HepG2 (cell line): ENCODE data around the gene POU2F1. TPM values are rescaled to one million over a fixed set of nuclear protein-coding genes. Genes with fewer than 3 reads are reported as not detected.

Source experiments
- ATF5 ChIP-seq: sonication (generic); formaldehyde crosslinking; IDR thresholded peaks from 2 replicates; pipeline ENCODE4 v1.4.0; 2020; ENCODE audit warnings: mild to moderate bottlenecking, low read depth, missing genetic modification reagents
- CBFB ChIP-seq: sonication (generic); formaldehyde crosslinking; IDR thresholded peaks from 2 replicates; pipeline ENCODE4 v1.4.0; 2020; ENCODE audit warnings: missing genetic modification reagents
- GABPB1 ChIP-seq: IDR thresholded peaks from 2 replicates; pipeline ENCODE4 v1.6.1; 2016; ENCODE audit warnings: mild to moderate bottlenecking, missing genetic modification reagents, moderate library complexity, missing compliant biosample characterization
- KLF11 ChIP-seq: IDR thresholded peaks from 2 replicates; pipeline ENCODE4 v1.6.1; 2016; ENCODE audit warnings: missing compliant biosample characterization
- MXD3 ChIP-seq: IDR thresholded peaks from 2 replicates; pipeline ENCODE4 v1.6.1; 2016; ENCODE audit warnings: mild to moderate bottlenecking, missing biosample characterization, missing genetic modification reagents
- PAX8 ChIP-seq: sonication (generic); formaldehyde crosslinking; IDR thresholded peaks from 2 replicates; pipeline ENCODE4 v1.8.0; 2022; ENCODE audit warnings: mild to moderate bottlenecking, missing genetic modification reagents, borderline replicate concordance
- POLR2AphosphoS5 ChIP-seq: IDR thresholded peaks from 2 replicates; pipeline ENCODE4 v1.6.1; 2012; ENCODE audit warnings: low read depth, low read length
- RBAK ChIP-seq: sonication (generic); formaldehyde crosslinking; IDR thresholded peaks from 2 replicates; pipeline ENCODE4 v1.5.1; 2020; ENCODE audit warnings: mild to moderate bottlenecking, missing genetic modification reagents
- RBM22 ChIP-seq: fragments of 200-400 bp; formaldehyde crosslinking; optimal IDR thresholded peaks from 2 replicates; pipeline ENCODE3; 2017; ENCODE audit warnings: mild to moderate bottlenecking, low read length, moderate library complexity
- TARDBP ChIP-seq: sonication (generic); formaldehyde crosslinking; IDR thresholded peaks from 2 replicates; pipeline ENCODE4 v1.8.0; 2022; ENCODE audit warnings: mild to moderate bottlenecking, missing genetic modification reagents
- TCF7 ChIP-seq: sonication (generic); IDR thresholded peaks from 2 replicates; pipeline ENCODE4 v1.6.1; 2016; ENCODE audit warnings: antibody characterized with exemption, low read depth
- WIZ ChIP-seq: sonication (generic); formaldehyde crosslinking; IDR thresholded peaks from 2 replicates; pipeline ENCODE4 v1.5.1; 2020; ENCODE audit warnings: mild to moderate bottlenecking, missing genetic modification reagents
- ZNF256 ChIP-seq: sonication (generic); formaldehyde crosslinking; conservative IDR thresholded peaks from 2 replicates; pipeline ENCODE4 v1.4.0; 2020; ENCODE audit warnings: missing genetic modification reagents
- ZNF501 ChIP-seq: sonication (generic); formaldehyde crosslinking; IDR thresholded peaks from 2 replicates; pipeline ENCODE4 v1.5.1; 2020; ENCODE audit warnings: mild to moderate bottlenecking, moderate library complexity, missing genetic modification reagents
- ZNF788 ChIP-seq: sonication (generic); formaldehyde crosslinking; IDR thresholded peaks from 2 replicates; pipeline ENCODE4 v1.5.0; 2020; ENCODE audit warnings: mild to moderate bottlenecking, missing genetic modification reagents, borderline replicate concordance
- ZNF879 ChIP-seq: sonication (generic); formaldehyde crosslinking; IDR thresholded peaks from 2 replicates; pipeline ENCODE4 v1.8.1; 2023; ENCODE audit warnings: missing genetic modification reagents
- ZUFSP ChIP-seq: sonication (generic); formaldehyde crosslinking; IDR thresholded peaks from 2 replicates; pipeline ENCODE4 v1.9.0; 2021; ENCODE audit warnings: missing genetic modification reagents, mild to moderate bottlenecking, borderline replicate concordance
- polyA plus RNA-seq, 8 experiments: library from polyadenylated mRNA; depleted of rRNA in 3 of 8; stranded (reverse) in 7 of 8; unstranded in 1 of 8; fragments of >200 nt; fragmentation: Illumina TruSeq in 4 of 8; extraction: Trizol in 4 of 8; gene quantifications; 2 replicates each; pipeline versions ENCODE4 v1.2.1 to v1.2.3, GENCODE V29; 2011 to 2016; ENCODE audit warnings: low read depth in 4 of 8, missing spikeins in 1 of 8, mixed read lengths in 1 of 8; ENCODE audit not compliant: insufficient read depth in 1 of 8
- total RNA-seq, 5 experiments: library from RNA; depleted of rRNA; stranded (reverse); fragments of >200 nt; fragmentation: Illumina TruSeq; extraction: Trizol; gene quantifications; 2 replicates each; pipeline ENCODE4 v1.2.3, GENCODE V29; 2016; ENCODE audit warnings: low read depth in 1 of 5
- TF ChIP-seq, protein P1 (sequence below): sonication (generic); formaldehyde crosslinking; IDR thresholded peaks from 2 replicates; pipeline ENCODE4; 2020; ENCODE audit warnings: missing genetic modification reagents, mild to moderate bottlenecking, borderline replicate concordance
- TF ChIP-seq, protein P2 (sequence below): sonication (generic); formaldehyde crosslinking; IDR thresholded peaks from 2 replicates; pipeline ENCODE4 v1.4.0; 2020; ENCODE audit warnings: missing genetic modification reagents
- TF ChIP-seq, protein P3 (sequence below): sonication (generic); formaldehyde crosslinking; IDR thresholded peaks from 2 replicates; pipeline ENCODE4 v1.8.0; 2022; ENCODE audit warnings: low read depth, missing genetic modification reagents

The POU2F1 gene
- total and polyA plus RNA-seq, 2 of the 13 experiments (the other 11 are each of a cell fraction or from before 2014, with no cell fraction given): 10.2 to 13.0 TPM

- TF ChIP-seq TCF7 (no peak), RBAK (CRISPR knock-in tag) (no peak), ZUFSP (CRISPR knock-in tag) (no peak), ZNF788 (CRISPR knock-in tag) (no peak), ZNF256 (CRISPR knock-in tag) (no peak), TARDBP (CRISPR knock-in tag) (no peak), PAX8 (CRISPR knock-in tag) (no peak), POLR2AphosphoS5 (peak; percentile 68), GABPB1 (CRISPR knock-in tag) (peak; percentile 55; the same call in 1 of the 2 replicates), KLF11 (CRISPR knock-in tag) (no peak), ZNF879 (CRISPR knock-in tag) (no peak), WIZ (CRISPR knock-in tag) (no peak), MXD3 (CRISPR knock-in tag) (no peak), ZNF501 (CRISPR knock-in tag) (peak; percentile 64; the same call in 1 of the 2 replicates), ATF5 (CRISPR knock-in tag) (no peak), CBFB (CRISPR knock-in tag) (no peak), RBM22 (no peak)
- TF ChIP-seq, protein P1, sequence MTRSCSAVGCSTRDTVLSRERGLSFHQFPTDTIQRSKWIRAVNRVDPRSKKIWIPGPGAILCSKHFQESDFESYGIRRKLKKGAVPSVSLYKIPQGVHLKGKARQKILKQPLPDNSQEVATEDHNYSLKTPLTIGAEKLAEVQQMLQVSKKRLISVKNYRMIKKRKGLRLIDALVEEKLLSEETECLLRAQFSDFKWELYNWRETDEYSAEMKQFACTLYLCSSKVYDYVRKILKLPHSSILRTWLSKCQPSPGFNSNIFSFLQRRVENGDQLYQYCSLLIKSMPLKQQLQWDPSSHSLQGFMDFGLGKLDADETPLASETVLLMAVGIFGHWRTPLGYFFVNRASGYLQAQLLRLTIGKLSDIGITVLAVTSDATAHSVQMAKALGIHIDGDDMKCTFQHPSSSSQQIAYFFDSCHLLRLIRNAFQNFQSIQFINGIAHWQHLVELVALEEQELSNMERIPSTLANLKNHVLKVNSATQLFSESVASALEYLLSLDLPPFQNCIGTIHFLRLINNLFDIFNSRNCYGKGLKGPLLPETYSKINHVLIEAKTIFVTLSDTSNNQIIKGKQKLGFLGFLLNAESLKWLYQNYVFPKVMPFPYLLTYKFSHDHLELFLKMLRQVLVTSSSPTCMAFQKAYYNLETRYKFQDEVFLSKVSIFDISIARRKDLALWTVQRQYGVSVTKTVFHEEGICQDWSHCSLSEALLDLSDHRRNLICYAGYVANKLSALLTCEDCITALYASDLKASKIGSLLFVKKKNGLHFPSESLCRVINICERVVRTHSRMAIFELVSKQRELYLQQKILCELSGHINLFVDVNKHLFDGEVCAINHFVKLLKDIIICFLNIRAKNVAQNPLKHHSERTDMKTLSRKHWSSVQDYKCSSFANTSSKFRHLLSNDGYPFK (CRISPR knock-in tag): no peak
- TF ChIP-seq, protein P2, sequence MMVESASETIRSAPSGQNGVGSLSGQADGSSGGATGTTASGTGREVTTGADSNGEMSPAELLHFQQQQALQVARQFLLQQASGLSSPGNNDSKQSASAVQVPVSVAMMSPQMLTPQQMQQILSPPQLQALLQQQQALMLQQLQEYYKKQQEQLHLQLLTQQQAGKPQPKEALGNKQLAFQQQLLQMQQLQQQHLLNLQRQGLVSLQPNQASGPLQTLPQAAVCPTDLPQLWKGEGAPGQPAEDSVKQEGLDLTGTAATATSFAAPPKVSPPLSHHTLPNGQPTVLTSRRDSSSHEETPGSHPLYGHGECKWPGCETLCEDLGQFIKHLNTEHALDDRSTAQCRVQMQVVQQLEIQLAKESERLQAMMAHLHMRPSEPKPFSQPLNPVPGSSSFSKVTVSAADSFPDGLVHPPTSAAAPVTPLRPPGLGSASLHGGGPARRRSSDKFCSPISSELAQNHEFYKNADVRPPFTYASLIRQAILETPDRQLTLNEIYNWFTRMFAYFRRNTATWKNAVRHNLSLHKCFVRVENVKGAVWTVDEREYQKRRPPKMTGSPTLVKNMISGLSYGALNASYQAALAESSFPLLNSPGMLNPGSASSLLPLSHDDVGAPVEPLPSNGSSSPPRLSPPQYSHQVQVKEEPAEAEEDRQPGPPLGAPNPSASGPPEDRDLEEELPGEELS: no peak
- TF ChIP-seq, protein P3, sequence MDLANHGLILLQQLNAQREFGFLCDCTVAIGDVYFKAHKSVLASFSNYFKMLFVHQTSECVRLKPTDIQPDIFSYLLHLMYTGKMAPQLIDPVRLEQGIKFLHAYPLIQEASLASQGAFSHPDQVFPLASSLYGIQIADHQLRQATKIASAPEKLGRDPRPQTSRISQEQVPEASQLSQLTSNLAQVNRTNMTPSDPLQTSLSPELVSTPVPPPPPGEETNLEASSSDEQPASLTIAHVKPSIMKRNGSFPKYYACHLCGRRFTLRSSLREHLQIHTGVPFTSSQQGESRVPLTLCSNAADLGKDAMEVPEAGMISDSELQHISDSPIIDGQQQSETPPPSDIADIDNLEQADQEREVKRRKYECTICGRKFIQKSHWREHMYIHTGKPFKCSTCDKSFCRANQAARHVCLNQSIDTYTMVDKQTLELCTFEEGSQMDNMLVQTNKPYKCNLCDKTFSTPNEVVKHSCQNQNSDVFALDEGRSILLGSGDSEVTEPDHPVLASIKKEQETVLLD (CRISPR knock-in tag): peak; percentile 59; the same call in 1 of the 2 replicates
These were observed 1.3 kb downstream of the POU2F1 start (continued) for GRCh38 chr1:167221738-167222610.
